ENCODE data around the gene MRPS35.

MRPS35 gene

GRCh38 chr12:27710592-27711316 is at the start of gene MRPS35:
Gene MRPS35 (plus strand): TSS chr12:27710832. CDS start chr12:27710844, 12 bp downstream.
- peak; percentile 73 for DNase-seq (ENCODE audit: low read depth, low spot score)

GRCh38 chr12:27665704-27666103 is 44.9 kb upstream of the MRPS35 start:
- DNase-seq (ENCODE audit: low read depth, low spot score) = no peak

DNA sequence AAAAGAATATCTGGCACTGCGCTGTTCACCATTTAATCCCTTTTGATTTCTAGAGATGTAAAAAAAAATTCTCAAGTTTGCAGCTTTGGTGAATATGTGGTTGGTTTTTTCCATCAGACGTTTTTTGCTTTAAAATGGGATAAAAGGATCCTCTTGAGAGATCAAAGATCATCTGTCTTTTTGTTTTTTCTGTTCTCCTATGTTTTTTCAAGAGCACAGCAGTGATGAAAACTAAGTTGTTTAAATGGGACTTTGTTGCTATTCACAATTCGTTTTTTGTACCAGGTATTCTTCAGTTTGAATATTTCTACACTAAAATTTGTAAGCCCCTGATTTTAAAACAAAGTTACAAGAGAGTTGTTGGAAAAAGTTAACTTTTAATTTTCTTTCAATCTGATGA is 44.1 kb upstream of the MRPS35 start:
- DNase-seq (ENCODE audit: low read depth, low spot score) = no peak

GRCh38 chr12:27667540-27667939 is 43.1 kb upstream of the MRPS35 start:
- no peak for DNase-seq (ENCODE audit: low read depth, low spot score)

GRCh38 chr12:27672051-27672450 is 38.6 kb upstream of the MRPS35 start:
- DNase-seq (ENCODE audit: low read depth, low spot score) = no peak

- DNase-seq (ENCODE audit: low read depth, low spot score) = no peak
Observed at GRCh38 chr12:27672643-27673042, 38.0 kb upstream of the MRPS35 start.

DNA sequence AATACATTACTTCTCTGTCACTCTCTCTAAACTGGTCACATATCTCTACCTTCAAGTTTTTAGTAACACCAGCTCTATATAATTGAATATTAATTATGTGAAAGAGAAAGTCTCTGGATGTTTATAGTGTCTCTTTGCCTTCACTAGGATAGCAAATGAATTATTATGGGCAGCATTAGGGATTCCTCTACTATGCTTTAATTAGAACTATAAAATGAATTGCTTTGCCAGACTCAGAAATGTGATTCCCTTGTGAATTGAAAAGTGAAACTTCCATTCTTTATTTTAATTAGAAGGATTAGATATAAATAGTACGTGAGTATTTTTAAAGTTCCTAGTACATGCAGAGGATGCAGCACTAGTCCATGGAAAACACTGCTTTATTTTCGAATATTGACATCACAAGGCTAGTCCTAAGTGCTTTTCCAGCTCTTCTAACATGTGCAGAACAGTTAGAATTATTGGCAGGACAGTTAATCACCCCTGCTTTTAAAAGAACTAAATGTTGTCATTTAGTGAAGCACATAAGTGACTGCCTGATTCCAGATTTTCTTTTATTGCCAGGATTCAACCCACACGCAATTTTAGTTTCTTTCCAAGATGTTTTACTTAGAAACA is 37.4 kb upstream of the MRPS35 start:
- DNase-seq (ENCODE audit: low read depth, low spot score) = no peak

DNA sequence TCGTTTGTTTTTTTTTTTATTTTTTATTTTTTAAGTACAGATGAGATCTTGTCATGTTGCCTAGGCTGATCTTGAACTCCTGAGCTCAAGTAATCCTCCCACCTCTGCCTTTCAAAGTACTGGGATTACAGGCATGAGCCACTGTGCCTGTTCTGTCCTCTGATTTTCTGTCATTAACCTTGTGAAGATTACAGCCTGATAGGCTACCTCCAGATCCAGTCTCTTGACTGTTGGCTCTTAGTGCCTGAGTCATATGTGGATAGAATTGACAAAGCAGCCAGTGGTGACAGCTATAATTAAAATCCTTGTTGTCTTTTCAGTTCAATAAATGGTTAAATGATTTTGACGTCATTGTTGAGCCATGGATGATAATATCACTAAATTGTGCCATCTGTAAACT is 35.6 kb upstream of the MRPS35 start:
- DNase-seq (ENCODE audit: low read depth, low spot score) = no peak

DNA sequence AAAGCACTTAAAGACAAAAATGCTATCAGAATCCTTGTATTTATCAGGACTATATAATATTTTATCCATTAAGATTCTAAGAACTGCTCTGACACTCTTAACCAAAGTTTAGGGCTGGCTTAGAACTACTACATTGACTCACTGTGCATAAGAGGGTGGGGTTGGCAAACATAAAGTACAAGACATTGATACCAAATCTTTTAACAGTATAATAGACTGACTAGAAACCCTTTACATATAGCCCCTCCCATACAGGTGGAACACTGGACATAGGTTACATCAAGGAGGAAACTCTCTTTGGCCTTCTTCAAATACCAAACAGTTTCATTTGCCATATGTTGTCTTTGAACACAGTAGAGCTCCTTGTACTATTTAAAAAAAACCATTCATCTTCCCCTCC is 30.0 kb upstream of the MRPS35 start:
- no peak for DNase-seq (ENCODE audit: low read depth, low spot score)

DNA sequence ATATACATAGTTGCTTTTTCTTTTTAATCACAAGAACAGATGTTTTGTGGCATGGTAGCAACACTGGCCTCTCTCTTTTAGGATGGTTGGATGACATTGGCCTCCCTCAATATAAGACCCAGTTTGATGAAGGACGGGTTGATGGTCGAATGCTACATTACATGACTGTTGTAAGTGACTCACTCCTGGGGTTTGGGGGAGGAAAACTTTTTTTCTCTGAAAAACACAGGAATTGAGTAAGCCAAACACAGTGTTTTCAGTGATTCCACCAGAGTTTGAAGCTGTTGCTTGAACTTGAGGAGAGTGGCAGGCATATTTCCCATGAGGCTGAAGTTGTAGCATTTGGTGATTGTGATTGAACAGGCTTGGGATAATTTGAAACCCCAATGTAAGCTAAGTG is 28.1 kb upstream of the MRPS35 start:
- DNase-seq (ENCODE audit: low read depth, low spot score) = no peak

DNA sequence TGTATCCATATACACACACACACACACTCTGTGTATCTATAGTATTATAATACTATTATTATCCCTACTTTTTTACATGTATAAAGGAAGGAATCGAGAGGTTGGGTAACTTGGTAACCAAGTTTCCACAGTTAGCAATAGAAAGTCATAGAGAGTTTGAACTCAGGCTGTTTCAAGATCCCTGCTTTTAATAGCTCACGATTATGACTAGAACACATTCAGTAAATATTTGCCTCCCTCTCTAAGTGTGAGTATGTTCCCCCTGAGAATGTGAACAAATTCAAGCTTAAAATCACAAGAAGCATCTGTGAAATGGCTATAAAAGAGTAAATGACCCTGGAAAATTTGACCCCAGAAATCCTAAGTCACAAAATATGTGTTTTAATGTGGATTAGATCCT is 25.4 kb upstream of the MRPS35 start:
- no peak for DNase-seq (ENCODE audit: low read depth, low spot score)

DNA sequence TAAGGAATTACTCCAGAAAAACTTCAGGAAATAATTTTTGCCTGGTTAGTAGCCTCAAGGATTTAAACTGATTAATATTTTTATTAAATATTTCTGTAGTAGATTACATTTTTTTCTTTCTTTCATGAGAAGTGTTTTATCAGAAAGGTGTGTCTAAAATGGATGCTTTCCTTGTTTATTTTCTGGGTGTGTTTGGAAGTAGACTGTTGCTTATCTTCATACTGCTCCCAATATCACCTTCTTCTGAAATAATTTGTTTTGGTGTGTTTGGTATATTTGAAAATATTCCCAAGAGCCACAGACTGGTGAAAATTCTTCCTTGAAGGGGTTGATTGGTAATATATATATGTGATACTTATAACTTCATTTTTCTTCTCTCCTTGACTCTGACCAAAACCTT is 24.5 kb upstream of the MRPS35 start:
- DNase-seq (ENCODE audit: low read depth, low spot score) = no peak

DNA sequence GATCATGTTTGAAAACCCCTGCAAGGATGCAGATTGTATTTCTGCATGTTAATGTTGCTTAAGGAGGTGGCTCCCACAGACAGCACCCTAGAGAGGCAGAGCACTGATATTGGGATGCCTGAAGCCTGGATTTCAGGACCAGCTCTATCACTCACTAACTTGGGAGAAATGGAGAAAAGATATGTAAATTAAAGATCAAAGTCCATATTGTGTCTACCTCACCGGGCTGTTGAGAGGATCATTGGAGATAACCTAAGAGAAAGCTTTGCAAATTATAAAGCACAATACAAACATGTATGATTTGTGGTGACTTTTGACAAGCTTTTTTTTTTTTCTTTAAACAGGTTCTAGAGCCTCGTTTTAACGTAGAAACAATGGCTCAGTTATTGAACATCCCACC is 22.0 kb upstream of the MRPS35 start:
- no peak for DNase-seq (ENCODE audit: low read depth, low spot score)

- DNase-seq (ENCODE audit: low read depth, low spot score) = no peak
Observed at GRCh38 chr12:27689558-27690180, 21.0 kb upstream of the MRPS35 start.

- no peak for DNase-seq (ENCODE audit: low read depth, low spot score)
Observed at GRCh38 chr12:27693403-27693802, 17.2 kb upstream of the MRPS35 start.

GRCh38 chr12:27695556-27696292 is 14.9 kb upstream of the MRPS35 start:
- no peak for DNase-seq (ENCODE audit: low read depth, low spot score)

DNA sequence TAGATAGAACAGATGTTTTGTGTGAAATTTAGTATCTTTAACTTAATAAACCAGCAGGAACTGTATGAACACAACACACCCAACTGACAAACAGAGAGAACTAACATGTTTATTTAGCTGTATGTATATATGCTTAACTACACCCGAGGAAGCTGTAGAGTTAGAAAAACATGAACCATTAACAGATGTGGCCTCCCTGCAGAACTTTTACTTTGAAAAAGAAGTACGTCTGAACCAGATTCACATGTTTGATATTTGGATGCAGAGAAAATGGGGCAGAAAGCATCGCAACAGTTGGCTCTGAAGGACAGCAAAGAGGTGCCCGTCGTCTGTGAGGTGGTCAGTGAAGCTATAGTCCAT is 14.4 kb upstream of the MRPS35 start, which contains the start of gene REP15:
Gene REP15, plus strand, starts transcription at position 155 of the 360 bp plus-strand sequence. Its CDS starts 116 bp downstream, at position 271.
- no peak for DNase-seq (ENCODE audit: low read depth, low spot score)

GRCh38 chr12:27696864-27697564 is 13.6 kb upstream of the MRPS35 start:
- no peak for DNase-seq (ENCODE audit: low read depth, low spot score)

DNA sequence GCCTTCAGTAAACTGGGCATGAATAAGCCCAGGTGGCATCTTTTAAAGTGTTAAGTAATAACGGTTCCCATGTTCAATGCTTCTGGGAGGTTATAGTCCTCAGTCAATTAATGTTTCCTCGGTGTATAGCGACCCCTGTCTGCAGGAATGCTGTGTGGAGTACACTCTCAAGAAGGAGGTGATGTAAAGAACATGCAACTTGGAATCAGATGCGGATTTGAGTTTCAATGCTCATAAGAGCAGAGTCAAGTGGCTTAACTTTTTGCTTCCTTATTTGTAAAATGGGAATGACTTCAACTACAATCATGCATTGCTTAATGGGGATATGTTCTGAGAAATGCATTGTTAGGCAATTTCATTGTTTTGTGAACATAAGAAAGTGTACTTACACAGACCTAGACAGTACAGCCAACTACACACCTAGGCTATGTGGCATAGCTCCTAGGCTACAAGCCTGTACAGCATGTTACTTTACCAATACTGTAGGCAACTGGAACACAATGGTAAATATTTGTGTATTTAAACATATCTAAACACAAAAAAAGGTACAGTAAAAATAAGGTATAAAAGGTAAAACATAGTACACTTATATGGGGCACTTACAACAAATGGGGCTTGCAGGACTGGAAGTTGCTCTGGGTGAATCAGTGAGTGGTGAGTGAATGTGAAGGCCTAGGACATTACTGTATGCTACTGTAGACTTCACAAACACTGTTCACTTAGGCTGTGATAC is 6.7 kb upstream of the MRPS35 start:
- peak; percentile 37 for DNase-seq (ENCODE audit: low read depth, low spot score)

- no peak for DNase-seq (ENCODE audit: low read depth, low spot score)
Observed at GRCh38 chr12:27705263-27705662, 5.4 kb upstream of the MRPS35 start.

GRCh38 chr12:27707216-27707615 is 3.4 kb upstream of the MRPS35 start:
- DNase-seq (ENCODE audit: low read depth, low spot score) = no peak
